Testis (tissue), 2 donors: ENCODE measurements around the gene COMTD1.

Experiments
- POLR2A ChIP-seq: fragments of 450-650 bp; IDR thresholded peaks from one replicate; pipeline ENCODE4 v1.6.1; 2017; ENCODE audit warnings: antibody characterized with exemption, mild to moderate bottlenecking, moderate library complexity
- TF ChIP-seq, protein P1 (sequence below), 3 experiments: fragments of 450-650 bp in 2 of 3; fragments of 200-600 bp in 1 of 3; sonication (generic) in 1 of 3; IDR thresholded peaks; one replicate each; pipeline ENCODE4 v1.5.1; 2016 to 2019; ENCODE audit warnings: antibody characterized with exemption in 3 of 3, mild to moderate bottlenecking in 2 of 3, moderate library complexity in 1 of 3

DNA sequence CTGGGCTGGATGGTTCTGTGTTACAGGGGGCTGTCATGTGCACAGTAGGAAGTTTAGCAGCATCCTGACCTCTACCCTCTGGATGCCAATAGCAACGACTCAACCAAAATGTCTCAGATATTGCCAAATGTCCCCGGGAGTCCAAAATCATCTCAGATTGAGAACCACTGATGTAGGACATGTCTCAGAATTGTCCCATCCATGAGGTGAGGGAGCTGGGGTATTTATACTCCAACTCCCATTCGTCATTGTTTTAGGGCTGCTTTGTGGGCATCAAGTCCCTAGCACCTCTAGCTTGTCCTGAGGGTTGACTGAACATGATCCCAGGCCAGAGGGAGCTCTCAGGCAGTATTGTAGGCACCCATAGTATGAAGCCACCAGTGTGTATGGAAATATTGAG lies 25.2 kb upstream of the COMTD1 start:
- TF ChIP-seq, protein P1, sequence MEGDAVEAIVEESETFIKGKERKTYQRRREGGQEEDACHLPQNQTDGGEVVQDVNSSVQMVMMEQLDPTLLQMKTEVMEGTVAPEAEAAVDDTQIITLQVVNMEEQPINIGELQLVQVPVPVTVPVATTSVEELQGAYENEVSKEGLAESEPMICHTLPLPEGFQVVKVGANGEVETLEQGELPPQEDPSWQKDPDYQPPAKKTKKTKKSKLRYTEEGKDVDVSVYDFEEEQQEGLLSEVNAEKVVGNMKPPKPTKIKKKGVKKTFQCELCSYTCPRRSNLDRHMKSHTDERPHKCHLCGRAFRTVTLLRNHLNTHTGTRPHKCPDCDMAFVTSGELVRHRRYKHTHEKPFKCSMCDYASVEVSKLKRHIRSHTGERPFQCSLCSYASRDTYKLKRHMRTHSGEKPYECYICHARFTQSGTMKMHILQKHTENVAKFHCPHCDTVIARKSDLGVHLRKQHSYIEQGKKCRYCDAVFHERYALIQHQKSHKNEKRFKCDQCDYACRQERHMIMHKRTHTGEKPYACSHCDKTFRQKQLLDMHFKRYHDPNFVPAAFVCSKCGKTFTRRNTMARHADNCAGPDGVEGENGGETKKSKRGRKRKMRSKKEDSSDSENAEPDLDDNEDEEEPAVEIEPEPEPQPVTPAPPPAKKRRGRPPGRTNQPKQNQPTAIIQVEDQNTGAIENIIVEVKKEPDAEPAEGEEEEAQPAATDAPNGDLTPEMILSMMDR (IDR thresholded peaks at IDR 0.05): no peak
- no peak for TF ChIP-seq POLR2A
